Tibial nerve (tissue), 4 donors: Measurements from ENCODE around the gene FSTL4. TPM values are rescaled to one million over a fixed set of nuclear protein-coding genes. Genes with fewer than 3 reads are reported as not detected.

ENCODE experiments used
- DNase-seq, 2 donors: peaks; one replicate each; pipeline ENCODE4 v3.0.0-alpha.2; 2019; ENCODE audit warnings: low spot score in 2 of 2
- H3K27ac ChIP-seq, 4 donors: fragments of 200-600 bp; sonication (generic) in 3 of 4; one replicate each; pipeline ENCODE4 v1.5.1; 2017 to 2019; ENCODE audit warnings: mild to moderate bottlenecking in 1 of 4
- H3K27me3 ChIP-seq, 2 donors: fragments of 200-600 bp; sonication (generic) in 1 of 2; one replicate each; pipeline versions ENCODE4 v1.5.1 to v1.6.0; 2017 to 2019
- H3K36me3 ChIP-seq, 3 donors: fragments of 200-600 bp; sonication (generic); one replicate each; pipeline ENCODE4 v1.5.1; 2018 to 2019
- H3K4me1 ChIP-seq, 4 donors: fragments of 200-600 bp; sonication (generic) in 3 of 4; one replicate each; pipeline ENCODE4 v1.5.1; 2017 to 2019
- H3K4me3 ChIP-seq, 4 donors: fragments of 200-600 bp; sonication (generic) in 3 of 4; one replicate each; pipeline ENCODE4 v1.5.1; 2017 to 2019; ENCODE audit warnings: mild to moderate bottlenecking in 1 of 4, moderate library complexity in 1 of 4
- H3K9me3 ChIP-seq, 4 donors: fragments of 200-600 bp; sonication (generic) in 3 of 4; one replicate each; pipeline ENCODE4 v1.5.1; 2017 to 2019
- CTCF ChIP-seq, 5 experiments: fragments of 200-600 bp in 3 of 5; fragments of 450-650 bp in 2 of 5; sonication (generic) in 3 of 5; IDR thresholded peaks; one replicate each; pipeline ENCODE4 v1.5.1; 2016 to 2019; ENCODE audit warnings: antibody characterized with exemption in 5 of 5, mild to moderate bottlenecking in 3 of 5, moderate library complexity in 2 of 5
- EP300 ChIP-seq, 2 donors: sonication (generic); formaldehyde crosslinking; IDR thresholded peaks; one replicate each; pipeline ENCODE4 v1.6.1; 2017; ENCODE audit warnings: antibody characterized with exemption in 2 of 2, mild to moderate bottlenecking in 1 of 2
- POLR2A ChIP-seq, 2 donors: fragments of 450-650 bp; IDR thresholded peaks; one replicate each; pipeline ENCODE4 v1.6.1; 2017; ENCODE audit warnings: antibody characterized with exemption in 2 of 2, mild to moderate bottlenecking in 2 of 2, moderate library complexity in 2 of 2
- whole genome bisulfite sequencing, 2 donors: methylation state at CpG; one replicate each; pipeline ENCODE4 v1.1.5; 2018; 5-methylcytosine and 5-hydroxymethylcytosine counted together
- total RNA-seq, 4 donors: library from RNA; depleted of rRNA; stranded (reverse); fragments of >200 nt; gene quantifications; one replicate each; pipeline ENCODE4 v1.1.0, GENCODE V29; 2016

Gene FSTL4
- total RNA-seq, 4 donors from 2014 or later, result 0.22 TPM; not detected in 3

- H3K27ac ChIP-seq, result no peak overlapping the region
- TF ChIP-seq POLR2A (IDR thresholded peaks at IDR 0.05) (no peak), EP300 (IDR thresholded peaks at IDR 0.05) (no peak), CTCF (IDR thresholded peaks at IDR 0.05) (no peak)
- H3K27me3 ChIP-seq, result no peaks in the 10 kb centered on the region
- H3K9me3 ChIP-seq, result peaks cover 0 to 18% (median 0%) of the 10 kb centered on the region in 4 donors
- no peaks in the 10 kb centered on the region for H3K36me3 ChIP-seq
- H3K4me3 ChIP-seq, result no peak overlapping the region
- 66 to 70% methylated on average over 2 of the region's 2 CpGs for WGBS, 2 donors
- DNase-seq, result no peak
- no peaks in the 10 kb centered on the region for H3K4me1 ChIP-seq
These were observed 447.6 kb downstream of the FSTL4 start for GRCh38 chr5:133164759-133165158.

GRCh38 chr5:133163839-133164238 is 448.5 kb downstream of the FSTL4 start:
- WGBS, 2 donors, result 83 to 89% methylated on average over 3 of the region's 3 CpGs
- H3K4me3 ChIP-seq, result no peak overlapping the region
- no peak overlapping the region for H3K27ac ChIP-seq
- DNase-seq, result no peak
- no peaks in the 10 kb centered on the region for H3K27me3 ChIP-seq
- TF ChIP-seq EP300 (IDR thresholded peaks at IDR 0.05) (no peak), CTCF (IDR thresholded peaks at IDR 0.05) (no peak), POLR2A (IDR thresholded peaks at IDR 0.05) (no peak)
- no peaks in the 10 kb centered on the region for H3K4me1 ChIP-seq
- peaks cover 0 to 9% (median 0%) of the 10 kb centered on the region in 4 donors for H3K9me3 ChIP-seq
- H3K36me3 ChIP-seq, result no peaks in the 10 kb centered on the region

GRCh38 chr5:133159543-133159942 is 452.8 kb downstream of the FSTL4 start:
- WGBS, 2 donors, result 90 to 100% methylated on average over 1 of the region's 1 CpG

GRCh38 chr5:133155326-133155969 is 456.9 kb downstream of the FSTL4 start:
- Histone ChIP-seq H3K4me1 (no peaks in the 10 kb centered on the region), H3K4me3 (no peak overlapping the region), H3K27me3 (no peaks in the 10 kb centered on the region), H3K9me3 (no peaks in the 10 kb centered on the region), H3K27ac (no peak overlapping the region), H3K36me3 (no peaks in the 10 kb centered on the region)
- WGBS, 2 donors, result 50 to 52% methylated on average over 4 of the region's 4 CpGs
- TF ChIP-seq EP300 (IDR thresholded peaks at IDR 0.05), result no peak
- TF ChIP-seq POLR2A (IDR thresholded peaks at IDR 0.05), result no peak
- TF ChIP-seq CTCF (IDR thresholded peaks at IDR 0.05), result no peak
- DNase-seq, result no peak

More at GRCh38 chr5:133159543-133159942, 452.8 kb downstream of the FSTL4 start:
- no peak overlapping the region for H3K27ac ChIP-seq
- H3K4me1 ChIP-seq, result no peaks in the 10 kb centered on the region
- no peak overlapping the region for H3K4me3 ChIP-seq
- no peak for DNase-seq
- H3K9me3 ChIP-seq, result no peaks in the 10 kb centered on the region
- TF ChIP-seq CTCF (IDR thresholded peaks at IDR 0.05) (no peak), EP300 (IDR thresholded peaks at IDR 0.05) (no peak), POLR2A (IDR thresholded peaks at IDR 0.05) (no peak)
- H3K36me3 ChIP-seq, result no peaks in the 10 kb centered on the region
- H3K27me3 ChIP-seq, result no peaks in the 10 kb centered on the region

- Histone ChIP-seq H3K4me3 (no peak overlapping the region), H3K36me3 (no peaks in the 10 kb centered on the region), H3K27me3 (no peaks in the 10 kb centered on the region), H3K9me3 (no peaks in the 10 kb centered on the region), H3K27ac (no peak overlapping the region), H3K4me1 (no peaks in the 10 kb centered on the region)
- WGBS, 2 donors, result 91 to 95% methylated on average over 12 of the region's 12 CpGs
- DNase-seq, result no peak
- no peak for TF ChIP-seq CTCF (IDR thresholded peaks at IDR 0.05)
- no peak for TF ChIP-seq EP300 (IDR thresholded peaks at IDR 0.05)
These were observed 457.9 kb downstream of the FSTL4 start for GRCh38 chr5:133154274-133155075.
